Stomach (tissue), 9 donors: Measurements from ENCODE around the gene FIZ1. TPM values are rescaled to one million over a fixed set of nuclear protein-coding genes. Genes with fewer than 3 reads are reported as not detected.

Experiments
- DNase-seq, 2 donors: peaks; one replicate each; pipeline versions ENCODE4 v3.0.0 to v3.0.0-alpha.2; 2013 to 2019
- H3K27ac ChIP-seq, 5 donors: fragments of 200-600 bp in 4 of 5; sonication (generic) in 4 of 5; one replicate each; pipeline ENCODE4 v1.5.1; 2013 to 2019; ENCODE audit warnings: mild to moderate bottlenecking in 1 of 5, moderate library complexity in 1 of 5
- H3K27me3 ChIP-seq, 3 donors: fragments of 200-600 bp; sonication (generic); one replicate each; pipeline ENCODE4 v1.5.1; 2017 to 2019; ENCODE audit warnings: mixed run types in 1 of 3
- H3K36me3 ChIP-seq, 4 donors: fragments of 200-600 bp; sonication (generic); 1 replicate in 3 of 4; 2 replicates in 1 of 4; pipeline ENCODE4 v1.5.1; 2016 to 2019
- H3K4me1 ChIP-seq, 4 donors: fragments of 200-600 bp; sonication (generic); one replicate each; pipeline ENCODE4 v1.5.1; 2016 to 2019
- H3K4me3 ChIP-seq, 4 donors: fragments of 200-600 bp; sonication (generic) in 3 of 4; one replicate each; pipeline ENCODE4 v1.5.1; 2016 to 2019; ENCODE audit warnings: mild to moderate bottlenecking in 1 of 4
- H3K9me3 ChIP-seq, 4 donors: fragments of 200-600 bp; sonication (generic); one replicate each; pipeline ENCODE4 v1.5.1; 2016 to 2019
- CTCF ChIP-seq, 7 experiments: fragments of 450-650 bp in 4 of 7; fragments of 200-600 bp in 3 of 7; sonication (generic) in 3 of 7; IDR thresholded peaks; one replicate each; pipeline ENCODE4 v1.5.1; 2016 to 2019; ENCODE audit warnings: antibody characterized with exemption in 7 of 7, control low read depth in 2 of 7, mild to moderate bottlenecking in 1 of 7
- EP300 ChIP-seq: sonication (generic); formaldehyde crosslinking; IDR thresholded peaks from one replicate; pipeline ENCODE4 v1.6.1; 2017; ENCODE audit warnings: antibody characterized with exemption
- POLR2A ChIP-seq, 4 donors: fragments of 450-650 bp; IDR thresholded peaks; one replicate each; pipeline ENCODE4 v1.6.1; 2016; ENCODE audit warnings: antibody characterized with exemption in 4 of 4, control low read depth in 2 of 4, mild to moderate bottlenecking in 1 of 4, moderate library complexity in 1 of 4
- POLR2AphosphoS5 ChIP-seq, 3 donors: sonication (generic); formaldehyde crosslinking; IDR thresholded peaks; one replicate each; pipeline ENCODE4 v1.6.1; 2016; ENCODE audit warnings: antibody characterized with exemption in 3 of 3
- WGBS, 5 donors: extraction: QIAGEN DNeasy Blood & Tissue Kit in 3 of 5; methylation state at CpG; one replicate each; pipeline versions ENCODE4 v1.1.5 to v1.1.7; 2013 to 2018; 5-methylcytosine and 5-hydroxymethylcytosine counted together
- intact Hi-C: fragments of 100-400 bp; cut with DNase I; formaldehyde crosslinking; loops from one replicate; pipeline ENCODE4 v1.15.1; 2023; ENCODE audit warnings: low total_unique reads
- polyA plus RNA-seq, 3 donors: library from polyadenylated mRNA; stranded (reverse); fragments of 200-250 nt; gene quantifications; one replicate each; pipeline ENCODE4 v1.2.3, GENCODE V29; 2013
- total RNA-seq, 5 donors: library from RNA; depleted of rRNA; stranded (reverse); fragments of >200 nt; gene quantifications; one replicate each; pipeline versions ENCODE4 v1.1.0 to v1.2.3, GENCODE V29; 2014 to 2016
- donor health status: healthy with polysubstance abuse.
- donor health status: Bipolar disorder and iron deficiency.
- donor health status: healthy.

Gene FIZ1
- total and polyA plus RNA-seq, 8 donors, result 4.0 to 16.8 (median 8.7) TPM; not detected in 1

- peak overlapping the region in 1 of 5 donors; percentile 99 for H3K27ac ChIP-seq
- H3K4me3 ChIP-seq, result peak overlapping the region in 3 of 4 donors; percentile 71 to 96 (median 87)
- H3K9me3 ChIP-seq, result no peaks in the 10 kb centered on the region
- peaks cover 34 to 81% (median 75%) of the 10 kb centered on the region in 4 donors for H3K4me1 ChIP-seq
- no peak for DNase-seq
- intact Hi-C loops, result no loop called here
- no peak for TF ChIP-seq POLR2AphosphoS5 (IDR thresholded peaks at IDR 0.05)
- TF ChIP-seq POLR2A (IDR thresholded peaks at IDR 0.05), result no peak
- TF ChIP-seq EP300, result no peak
- no peak for TF ChIP-seq CTCF (IDR thresholded peaks at IDR 0.05)
- H3K36me3 ChIP-seq, result peaks cover 0 to 8% (median 0%) of the 10 kb centered on the region in 4 donors
- no peaks in the 10 kb centered on the region for H3K27me3 ChIP-seq
- WGBS, 5 donors, result 76 to 86% (median 82%) methylated on average over 4 of the region's 4 CpGs
Observed at GRCh38 chr19:55636723-55637122, 37.4 kb upstream of the FIZ1 start.

- intact Hi-C loops, result no loop called here
- 49 to 63% (median 53%) methylated on average over 7 of the region's 7 CpGs for WGBS, 5 donors
- no peaks in the 10 kb centered on the region for H3K9me3 ChIP-seq
- no peak for DNase-seq
- H3K4me1 ChIP-seq, result peaks cover 34 to 81% (median 69%) of the 10 kb centered on the region in 4 donors
- TF ChIP-seq EP300, result no peak
- H3K36me3 ChIP-seq, result peaks cover 0 to 8% (median 0%) of the 10 kb centered on the region in 4 donors
- H3K27ac ChIP-seq, result peak overlapping the region; percentile 95 to 99 (median 99)
- H3K27me3 ChIP-seq, result no peaks in the 10 kb centered on the region
- peak overlapping the region; percentile 71 to 96 (median 84) for H3K4me3 ChIP-seq
Observed at GRCh38 chr19:55635856-55636440, 36.6 kb upstream of the FIZ1 start.

GRCh38 chr19:55635334-55635717 lies 36.0 kb upstream of the FIZ1 start:
- peaks cover 30 to 77% (median 64%) of the 10 kb centered on the region in 4 donors for H3K4me1 ChIP-seq
- peak overlapping the region; percentile 95 to 99 (median 99) for H3K27ac ChIP-seq
- no peaks in the 10 kb centered on the region for H3K27me3 ChIP-seq
- H3K36me3 ChIP-seq, result peaks cover 0 to 8% (median 0%) of the 10 kb centered on the region in 4 donors
- no peak for DNase-seq
- H3K9me3 ChIP-seq, result no peaks in the 10 kb centered on the region
- WGBS, 5 donors, result 3 to 10% (median 4%) methylated on average over 9 of the region's 9 CpGs
- H3K4me3 ChIP-seq, result peak overlapping the region; percentile 71 to 96 (median 84)
- TF ChIP-seq POLR2AphosphoS5 (IDR thresholded peaks at IDR 0.05) (no peak), POLR2A (IDR thresholded peaks at IDR 0.05) (no peak), EP300 (no peak), CTCF (IDR thresholded peaks at IDR 0.05) (no peak)
- intact Hi-C loops, result no loop called here

DNA sequence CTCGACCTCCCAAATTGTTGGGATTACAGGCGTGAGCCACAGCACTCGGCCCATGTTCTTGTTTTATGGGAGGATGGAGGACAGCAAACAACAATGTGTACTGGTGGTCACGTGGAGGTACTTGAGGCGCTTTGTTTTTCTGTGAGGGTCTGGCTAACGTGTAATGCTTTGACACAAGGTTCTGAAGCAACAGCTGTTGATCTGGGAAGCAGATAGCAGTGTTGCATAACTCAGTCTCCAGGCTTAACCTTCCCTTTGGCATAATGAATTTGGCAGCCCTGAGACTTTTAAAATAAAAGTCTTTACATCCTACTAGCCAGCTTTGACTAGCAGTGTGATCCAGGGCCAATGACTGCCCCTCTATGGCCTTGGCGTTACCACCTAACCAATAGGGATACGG lies 34.5 kb upstream of the FIZ1 start:
- peaks cover 25 to 62% (median 50%) of the 10 kb centered on the region in 4 donors for H3K4me1 ChIP-seq
- peak in 1 of 2 donors; percentile 9 for DNase-seq
- H3K27me3 ChIP-seq, result no peaks in the 10 kb centered on the region
- peaks cover 0 to 8% (median 0%) of the 10 kb centered on the region in 4 donors for H3K36me3 ChIP-seq
- intact Hi-C loops, result no loop called here
- no peaks in the 10 kb centered on the region for H3K9me3 ChIP-seq
- 80 to 88% (median 81%) methylated on average over 8 of the region's 8 CpGs for WGBS, 5 donors
- peak overlapping the region in 4 of 5 donors; percentile 98 to 99 (median 99) for H3K27ac ChIP-seq
- peak overlapping the region in 2 of 4 donors; percentile 87 to 96 for H3K4me3 ChIP-seq
- TF ChIP-seq EP300, result no peak
- TF ChIP-seq POLR2AphosphoS5 (IDR thresholded peaks at IDR 0.05), result no peak
- TF ChIP-seq CTCF (IDR thresholded peaks at IDR 0.05), result no peak
- TF ChIP-seq POLR2A (IDR thresholded peaks at IDR 0.05), result no peak

DNA sequence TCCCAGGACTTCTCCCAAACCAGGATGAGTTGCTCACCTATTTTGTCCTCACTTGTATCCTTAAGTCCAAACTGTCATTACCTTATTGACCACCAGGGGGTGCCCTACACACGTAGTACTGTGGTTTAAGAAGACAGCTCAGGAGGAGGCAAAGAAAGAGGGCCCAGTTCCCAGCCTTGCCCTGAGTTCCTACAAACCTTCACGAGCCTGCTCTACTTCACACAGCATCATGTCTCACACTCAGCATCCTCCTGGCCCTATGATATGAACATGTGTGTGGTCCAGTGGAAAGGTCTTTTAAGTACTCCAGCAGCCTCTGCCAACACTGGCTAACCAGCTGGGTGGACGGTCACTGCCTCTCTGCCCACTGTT lies 33.1 kb upstream of the FIZ1 start:
- peak overlapping the region in 2 of 5 donors; percentile 49 to 99 for H3K27ac ChIP-seq
- intact Hi-C loops, result no loop called here
- WGBS, 5 donors, result 23 to 28% (median 25%) methylated on average over 3 of the region's 3 CpGs

More for the DNA sequence above, 33.1 kb upstream of the FIZ1 start:
- Histone ChIP-seq H3K4me3 (no peak overlapping the region), H3K36me3 (no peaks in the 10 kb centered on the region), H3K9me3 (no peaks in the 10 kb centered on the region), H3K27me3 (no peaks in the 10 kb centered on the region), H3K4me1 (peaks cover 24 to 48% (median 40%) of the 10 kb centered on the region in 4 donors)
- peak; percentile 95 to 96 for DNase-seq
- peak in 2 of 3 donors; percentile 47 to 64 for TF ChIP-seq POLR2AphosphoS5 (IDR thresholded peaks at IDR 0.05)
- TF ChIP-seq CTCF (IDR thresholded peaks at IDR 0.05), result peak in 5 of 7 experiments; percentile 81 to 96 (median 83)
- no peak for TF ChIP-seq EP300
- TF ChIP-seq POLR2A (IDR thresholded peaks at IDR 0.05), result no peak
